ENCODE results near the gene LENG1. TPM values are rescaled to one million over a fixed set of nuclear protein-coding genes. Genes with fewer than 3 reads are reported as not detected.
A peak's percentile ranks its signal among the peaks of the same experiment; 100 is the strongest.

LENG1 gene
- total RNA-seq, 1 donor from 2014 or later: 8.3 TPM

DNA sequence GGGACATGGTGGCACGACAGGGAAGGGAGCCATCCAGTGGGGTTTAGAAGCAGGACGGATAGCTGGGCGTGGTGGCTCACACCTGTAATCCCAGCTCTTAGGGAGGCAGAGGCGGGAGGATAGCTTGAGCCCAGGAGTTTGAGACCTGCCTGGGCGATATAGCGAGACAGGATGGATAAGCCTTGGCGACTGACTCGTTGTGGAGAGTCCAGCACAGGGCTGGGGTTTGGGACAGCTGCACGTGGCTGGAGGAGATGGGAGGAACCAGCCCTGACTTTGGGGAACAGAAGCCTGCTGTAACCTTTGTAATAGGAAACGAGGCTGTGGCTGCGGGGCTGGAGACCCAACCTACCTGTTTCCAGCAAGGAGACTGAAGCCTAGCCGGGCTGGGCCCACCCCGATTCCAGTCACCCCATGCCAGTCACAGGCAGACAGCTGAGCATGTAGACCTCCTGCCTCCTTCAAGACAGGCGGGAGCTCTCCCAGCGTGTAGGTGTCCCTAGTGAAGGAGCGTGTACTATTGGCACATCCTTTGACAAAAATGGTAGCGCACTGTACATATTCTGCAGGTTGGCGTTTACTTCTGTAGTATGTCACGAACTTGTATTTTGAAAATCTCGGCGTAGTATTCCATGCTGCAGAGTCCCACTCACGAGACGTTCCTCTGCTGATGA lies 8.0 kb downstream of the LENG1 start:
- intact Hi-C loops (cut with DNase I): no loop called here

DNA sequence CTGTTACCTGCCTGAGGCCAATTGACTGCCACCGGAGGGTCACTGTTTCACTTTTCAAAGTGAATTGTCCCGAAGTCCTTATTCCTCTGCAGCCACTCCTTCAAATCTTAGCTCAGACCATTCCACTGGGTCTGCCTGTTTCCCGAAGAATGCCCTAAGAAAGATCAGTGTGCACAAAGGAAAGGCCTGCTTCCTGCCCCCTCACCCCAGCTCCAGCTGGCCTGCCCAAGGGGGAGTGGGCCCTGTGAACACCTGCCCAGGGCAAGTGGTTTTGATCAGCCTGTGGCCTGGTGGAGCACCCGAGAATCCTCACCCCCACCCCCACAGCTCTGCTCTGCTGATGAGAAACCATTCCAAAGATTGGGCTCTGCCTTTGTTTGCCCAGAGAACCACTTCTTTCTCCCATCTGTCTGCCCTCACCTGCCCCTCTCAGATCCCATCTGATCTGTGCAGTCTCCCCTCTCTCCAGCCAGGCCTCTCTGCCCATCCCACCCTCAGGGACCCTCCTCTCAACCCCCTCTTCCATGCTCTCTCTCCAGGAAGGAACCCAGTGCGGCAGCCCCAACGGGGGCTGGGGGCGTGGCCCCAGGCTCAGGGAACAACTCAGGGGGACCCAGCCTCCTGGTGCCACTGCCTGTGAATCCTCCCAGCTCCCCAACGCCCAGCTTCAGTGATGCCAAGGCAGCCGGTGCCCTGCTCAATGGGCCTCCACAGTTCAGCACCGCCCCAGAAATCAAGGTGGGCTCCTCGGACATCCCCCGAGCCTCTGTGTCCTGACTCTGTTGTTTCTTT lies 10.3 kb downstream of the LENG1 start:
- DNase-seq (ENCODE audit: low spot score): no peak
- intact Hi-C loops (cut with DNase I): no loop called here

More for the DNA sequence above, 8.0 kb downstream of the LENG1 start:
- no peak for DNase-seq (ENCODE audit: low spot score)

GRCh38 chr19:54148158-54148557 lies 11.4 kb downstream of the LENG1 start:
- intact Hi-C loops (cut with DNase I): no loop called here
- no peak for DNase-seq (ENCODE audit: low spot score)

DNA sequence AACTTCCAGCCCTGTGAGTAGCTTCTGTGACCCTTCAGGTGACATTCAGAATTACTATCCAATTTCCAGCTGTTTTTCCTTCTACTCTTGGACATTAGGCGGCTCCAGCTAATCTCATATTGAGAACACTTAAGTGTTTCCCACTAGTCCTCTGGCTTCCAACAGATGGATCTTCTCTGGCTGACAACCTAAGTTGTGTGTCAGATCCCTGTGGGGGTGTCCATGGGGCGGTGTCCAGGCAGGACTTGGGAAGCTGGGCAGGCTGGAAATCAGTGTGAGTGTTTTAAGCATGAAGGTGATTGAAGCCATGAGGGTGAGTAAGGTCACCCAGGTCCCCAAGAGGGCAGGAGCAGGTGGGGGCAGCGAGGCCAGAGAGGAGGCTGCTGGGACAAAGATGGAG lies 11.8 kb downstream of the LENG1 start:
- intact Hi-C loops (cut with DNase I): no loop called here
- DNase-seq (ENCODE audit: low spot score): no peak

DNA sequence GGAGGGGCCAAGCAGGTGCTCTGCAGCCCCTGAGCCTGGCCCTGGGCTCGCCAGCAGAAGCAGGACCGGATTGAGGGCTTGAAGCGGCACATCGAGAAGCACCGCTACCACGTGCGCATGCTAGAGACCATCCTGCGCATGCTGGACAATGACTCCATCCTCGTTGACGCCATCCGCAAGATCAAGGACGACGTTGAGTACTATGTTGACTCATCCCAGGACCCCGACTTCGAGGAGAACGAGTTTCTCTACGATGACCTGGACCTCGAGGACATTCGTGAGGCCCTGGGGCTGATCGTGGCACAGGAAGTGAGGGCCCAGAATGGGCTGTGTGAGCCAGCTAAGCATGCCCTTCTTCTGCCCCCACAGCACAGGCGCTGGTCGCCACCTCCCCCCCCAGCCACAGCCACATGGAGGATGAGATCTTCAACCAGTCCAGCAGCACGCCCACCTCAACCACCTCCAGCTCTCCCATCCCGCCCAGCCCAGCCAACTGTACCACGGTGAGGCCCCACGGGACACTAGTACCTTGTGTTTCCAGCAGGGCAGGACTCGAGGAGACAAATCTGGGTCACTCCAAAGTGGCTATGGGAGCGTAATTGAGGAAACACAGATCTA lies 13.9 kb downstream of the LENG1 start:
- no peak for DNase-seq (ENCODE audit: low spot score)
- intact Hi-C loops (cut with DNase I): no loop called here

GRCh38 chr19:54142166-54142780 lies 17.2 kb downstream of the LENG1 start:
- no peak for DNase-seq (ENCODE audit: low spot score)
- intact Hi-C loops (cut with DNase I): no loop called here

DNA sequence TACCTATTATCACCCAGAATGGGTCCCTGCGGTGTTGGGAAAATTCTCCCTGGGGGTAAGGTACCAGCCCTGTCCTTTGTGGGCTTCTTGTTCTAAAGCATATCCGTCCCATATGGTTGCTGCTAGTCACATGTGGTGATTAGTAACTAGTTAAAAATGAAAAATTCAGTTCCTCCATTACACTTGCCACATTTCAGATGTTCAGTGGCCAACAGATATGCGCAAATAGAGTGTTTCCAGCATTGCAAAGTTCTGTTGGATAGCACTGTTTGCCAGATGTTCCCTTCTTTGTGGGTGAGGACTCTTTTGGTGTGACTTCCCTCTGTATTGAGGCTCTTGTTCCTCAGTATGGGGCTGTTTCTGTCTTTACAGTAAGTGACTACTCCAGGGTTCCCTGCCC lies 18.2 kb downstream of the LENG1 start:
- no peak for DNase-seq (ENCODE audit: low spot score)
- intact Hi-C loops (cut with DNase I): no loop called here

DNA sequence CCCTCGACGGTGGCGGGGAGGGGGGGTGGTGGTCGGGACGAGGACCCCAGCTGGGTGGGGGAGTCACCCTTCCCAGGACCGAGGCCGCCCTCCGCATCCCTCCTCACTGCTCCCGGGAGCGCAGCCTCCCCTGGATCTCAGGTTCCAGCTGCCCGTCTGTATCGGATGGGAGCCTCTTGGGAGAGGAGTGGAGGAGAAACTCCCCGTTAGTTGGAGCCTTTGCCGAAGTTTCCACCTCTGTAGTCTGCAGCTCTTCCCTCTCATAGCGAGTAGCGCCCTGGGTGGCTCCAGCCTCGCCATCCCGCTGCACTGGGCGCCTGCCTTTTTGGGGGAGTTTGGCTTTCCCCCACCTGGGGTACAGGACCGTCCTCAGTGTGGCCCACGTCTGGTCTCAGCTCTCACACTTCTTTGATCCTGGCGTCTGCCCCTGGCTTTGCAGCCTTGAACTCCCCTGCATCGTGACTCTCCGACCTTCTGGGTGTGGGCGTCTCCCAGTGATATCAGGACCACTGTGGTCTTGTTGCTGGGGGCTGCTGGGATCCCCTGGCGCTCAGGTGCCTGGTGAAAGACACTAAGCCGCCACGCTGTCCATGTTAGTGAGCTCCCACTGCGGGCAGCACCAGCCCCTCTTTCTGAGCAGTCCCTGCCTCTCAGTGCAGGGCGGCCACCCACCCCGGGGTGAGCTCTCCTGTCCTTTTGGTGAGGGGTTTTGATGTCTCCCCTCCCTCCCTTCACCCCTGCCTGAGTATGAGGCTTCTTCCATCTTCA lies 20.8 kb downstream of the LENG1 start:
- no peak for DNase-seq (ENCODE audit: low spot score)
- intact Hi-C loops (cut with DNase I): no loop called here

GRCh38 chr19:54137699-54138488 lies 21.6 kb downstream of the LENG1 start, which contains the start of gene CNOT3:
TSS of gene CNOT3 (plus strand) at chr19:54137762. CDS start at chr19:54142979, 5,217 bp downstream.
- intact Hi-C loops (cut with DNase I): loop anchor here (1.0 kb wide), 1 partner anchor 23 kb away; the partner anchor contains the start of genes PRPF31 and TFPT
- no peak for DNase-seq (ENCODE audit: low spot score)

DNA sequence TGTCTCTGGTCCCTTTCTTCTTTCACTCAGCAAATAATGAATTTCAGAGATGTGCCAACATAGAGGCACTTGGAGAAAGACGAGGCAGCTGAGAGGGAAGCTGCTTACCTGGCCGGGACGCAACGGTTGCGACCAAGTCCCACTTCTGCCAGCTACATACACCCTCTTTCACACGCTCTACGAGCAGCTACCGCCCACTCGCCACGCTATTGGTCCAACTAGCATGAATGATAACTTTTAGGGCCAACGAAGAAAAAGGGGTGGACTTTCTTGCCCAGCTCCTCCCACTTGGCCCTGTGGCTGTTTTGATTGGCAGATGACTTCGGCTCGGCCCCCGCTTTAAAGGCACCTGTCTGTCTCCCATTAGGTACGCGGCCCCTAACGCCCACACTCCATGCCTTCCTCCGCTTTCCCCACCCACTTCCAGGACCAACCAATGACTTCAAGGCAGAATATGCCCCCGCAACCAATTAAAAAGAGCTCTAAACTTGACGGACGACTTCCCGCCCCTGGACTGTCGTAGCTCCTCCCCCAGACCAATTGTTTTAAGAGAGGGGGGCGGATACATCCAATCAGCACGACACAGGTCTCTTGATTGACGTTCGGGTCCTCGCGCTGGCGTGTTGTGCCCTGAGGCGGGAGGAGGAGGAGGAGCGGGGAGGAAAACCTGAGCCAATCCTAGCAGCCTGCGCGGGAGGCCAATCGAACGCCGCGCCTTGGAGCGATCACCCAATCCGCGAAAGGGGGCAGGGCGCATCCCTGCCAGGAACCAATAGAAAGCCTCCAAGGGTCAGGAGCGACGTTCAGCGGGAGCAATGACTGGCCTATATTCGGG lies 22.4 kb downstream of the LENG1 start:
- peak; percentile 100 for DNase-seq (ENCODE audit: low spot score)
- intact Hi-C loops (cut with DNase I): loop anchor here (1.0 kb wide), 1 partner anchor 22 kb away; the partner anchor contains the start of genes PRPF31 and TFPT

GRCh38 chr19:54136086-54136863 lies 23.2 kb downstream of the LENG1 start:
- no peak for DNase-seq (ENCODE audit: low spot score)
- intact Hi-C loops (cut with DNase I): no loop called here

- intact Hi-C loops (cut with DNase I): no loop called here
Measured at GRCh38 chr19:54133957-54134590, 25.4 kb downstream of the LENG1 start.

GRCh38 chr19:54133312-54133956 lies 26.1 kb downstream of the LENG1 start:
- no peak for DNase-seq (ENCODE audit: low spot score)
- intact Hi-C loops (cut with DNase I): no loop called here

More at GRCh38 chr19:54133957-54134590, 25.4 kb downstream of the LENG1 start:
- no peak for DNase-seq (ENCODE audit: low spot score)

DNA sequence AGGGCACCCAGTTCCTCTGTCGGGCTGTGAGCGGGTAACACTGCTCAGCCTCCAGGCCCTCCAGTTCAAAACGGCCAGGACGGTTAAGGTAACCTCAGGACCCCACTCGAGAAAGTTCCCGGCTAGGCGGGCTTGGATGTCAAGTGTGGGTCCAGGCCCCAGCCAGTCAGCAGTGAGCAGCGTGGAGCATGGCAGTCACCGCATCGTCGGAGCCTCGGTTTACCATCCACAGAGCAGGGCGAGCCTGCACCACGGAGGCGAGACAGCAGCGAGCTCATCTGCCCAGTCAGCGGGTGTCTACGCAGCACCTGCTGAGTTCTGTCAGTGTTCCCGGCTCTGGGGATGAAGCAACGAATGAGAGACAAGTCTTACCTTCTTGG lies 29.9 kb downstream of the LENG1 start:
- DNase-seq (ENCODE audit: low spot score): no peak

GRCh38 chr19:54128796-54129616 lies 30.5 kb downstream of the LENG1 start:
- intact Hi-C loops (cut with DNase I): no loop called here
- no peak for DNase-seq (ENCODE audit: low spot score)

More for the DNA sequence above, 29.9 kb downstream of the LENG1 start:
- intact Hi-C loops (cut with DNase I): no loop called here

Measured in cardiac septum (tissue), 1 donor.